ENCODE measurements around the gene TLCD5.

TLCD5 gene

GRCh38 chr11:120375076-120375475, 50.0 kb downstream of the TLCD5 start:
- no peaks in the 10 kb centered on the region for H4K20me1 ChIP-seq (ENCODE audit: insufficient read depth, low read length)
- H3K4me2 ChIP-seq (ENCODE audit: low read length): no peak overlapping the region
- H3K4me1 ChIP-seq (ENCODE audit: insufficient read depth, low read length, severe bottlenecking): no peaks in the 10 kb centered on the region
- H2AFZ ChIP-seq (ENCODE audit: low read length): no peak overlapping the region
- H3F3A ChIP-seq (ENCODE audit: insufficient read depth, low read length): no peaks in the 10 kb centered on the region
- no peaks in the 10 kb centered on the region for H3K9me2 ChIP-seq (ENCODE audit: low read depth, low read length)
- H3K27ac ChIP-seq (ENCODE audit: low read depth, low read length, poor library complexity, severe bottlenecking): no peak overlapping the region
- H3K4me3 ChIP-seq (ENCODE audit: low read depth, low read length, poor library complexity, severe bottlenecking): no peak overlapping the region
- H3K9me3 ChIP-seq (ENCODE audit: low read length): no peaks in the 10 kb centered on the region
- H3K36me3 ChIP-seq (ENCODE audit: insufficient read depth, low read length): no peaks in the 10 kb centered on the region
- H3K79me2 ChIP-seq (ENCODE audit: insufficient read depth, low read length): no peaks in the 10 kb centered on the region
- H3K27me3 ChIP-seq (ENCODE audit: insufficient read depth, low read length): no peaks in the 10 kb centered on the region
- TF ChIP-seq EZH2 (IDR thresholded peaks at IDR 0.05; ENCODE audit: borderline replicate concordance, low read length) (no peak), CTCF (IDR thresholded peaks at IDR 0.05; ENCODE audit: low read length) (no peak)
- no peak overlapping the region for H3K9ac ChIP-seq (ENCODE audit: low read length)

- Histone ChIP-seq H3K9ac (ENCODE audit: low read length) (no peak overlapping the region), H3K4me1 (ENCODE audit: insufficient read depth, low read length, severe bottlenecking) (no peaks in the 10 kb centered on the region), H3K27me3 (ENCODE audit: insufficient read depth, low read length) (no peaks in the 10 kb centered on the region), H3K4me3 (ENCODE audit: low read depth, low read length, poor library complexity, severe bottlenecking) (no peak overlapping the region), H3K27ac (ENCODE audit: low read depth, low read length, poor library complexity, severe bottlenecking) (no peak overlapping the region), H3K79me2 (ENCODE audit: insufficient read depth, low read length) (no peaks in the 10 kb centered on the region), H3K36me3 (ENCODE audit: insufficient read depth, low read length) (no peaks in the 10 kb centered on the region), H3K4me2 (ENCODE audit: low read length) (no peak overlapping the region), H4K20me1 (ENCODE audit: insufficient read depth, low read length) (no peaks in the 10 kb centered on the region; the same call in 1 of the 2 replicates), H3F3A (ENCODE audit: insufficient read depth, low read length) (no peaks in the 10 kb centered on the region), H3K9me2 (ENCODE audit: low read depth, low read length) (no peaks in the 10 kb centered on the region), H3K9me3 (ENCODE audit: low read length) (no peaks in the 10 kb centered on the region), H2AFZ (ENCODE audit: low read length) (no peak overlapping the region)
- TF ChIP-seq EZH2 (IDR thresholded peaks at IDR 0.05; ENCODE audit: borderline replicate concordance, low read length): no peak
- TF ChIP-seq CTCF (IDR thresholded peaks at IDR 0.05; ENCODE audit: low read length): no peak
Observed at GRCh38 chr11:120376547-120377182, 51.6 kb downstream of the TLCD5 start.

GRCh38 chr11:120378474-120378873, 53.4 kb downstream of the TLCD5 start:
- TF ChIP-seq CTCF (IDR thresholded peaks at IDR 0.05; ENCODE audit: low read length) (no peak), EZH2 (IDR thresholded peaks at IDR 0.05; ENCODE audit: borderline replicate concordance, low read length) (no peak)
- H3K9me2 ChIP-seq (ENCODE audit: low read depth, low read length): no peaks in the 10 kb centered on the region
- H3K36me3 ChIP-seq (ENCODE audit: insufficient read depth, low read length): no peaks in the 10 kb centered on the region
- H3F3A ChIP-seq (ENCODE audit: insufficient read depth, low read length): no peaks in the 10 kb centered on the region
- H3K4me1 ChIP-seq (ENCODE audit: insufficient read depth, low read length, severe bottlenecking): no peaks in the 10 kb centered on the region
- no peak overlapping the region for H3K4me3 ChIP-seq (ENCODE audit: low read depth, low read length, poor library complexity, severe bottlenecking)
- no peak overlapping the region for H2AFZ ChIP-seq (ENCODE audit: low read length)
- H3K9ac ChIP-seq (ENCODE audit: low read length): no peak overlapping the region
- no peak overlapping the region for H3K4me2 ChIP-seq (ENCODE audit: low read length)
- no peaks in the 10 kb centered on the region for H3K79me2 ChIP-seq (ENCODE audit: insufficient read depth, low read length)
- H4K20me1 ChIP-seq (ENCODE audit: insufficient read depth, low read length): no peaks in the 10 kb centered on the region; the same call in 1 of the 2 replicates
- H3K27ac ChIP-seq (ENCODE audit: low read depth, low read length, poor library complexity, severe bottlenecking): no peak overlapping the region
- no peaks in the 10 kb centered on the region for H3K9me3 ChIP-seq (ENCODE audit: low read length)
- no peaks in the 10 kb centered on the region for H3K27me3 ChIP-seq (ENCODE audit: insufficient read depth, low read length)

All from OCI-LY1 (cell line).